Measurements from ENCODE around the gene TEAD4. TPM values are rescaled to one million over a fixed set of nuclear protein-coding genes. Genes with fewer than 3 reads are reported as not detected.
A peak's percentile ranks its signal among the peaks of the same experiment; 100 is the strongest.

TEAD4 gene
- total and polyA plus RNA-seq, 8 donors = 17.4 to 43.8 (median 29.5) TPM

DNA sequence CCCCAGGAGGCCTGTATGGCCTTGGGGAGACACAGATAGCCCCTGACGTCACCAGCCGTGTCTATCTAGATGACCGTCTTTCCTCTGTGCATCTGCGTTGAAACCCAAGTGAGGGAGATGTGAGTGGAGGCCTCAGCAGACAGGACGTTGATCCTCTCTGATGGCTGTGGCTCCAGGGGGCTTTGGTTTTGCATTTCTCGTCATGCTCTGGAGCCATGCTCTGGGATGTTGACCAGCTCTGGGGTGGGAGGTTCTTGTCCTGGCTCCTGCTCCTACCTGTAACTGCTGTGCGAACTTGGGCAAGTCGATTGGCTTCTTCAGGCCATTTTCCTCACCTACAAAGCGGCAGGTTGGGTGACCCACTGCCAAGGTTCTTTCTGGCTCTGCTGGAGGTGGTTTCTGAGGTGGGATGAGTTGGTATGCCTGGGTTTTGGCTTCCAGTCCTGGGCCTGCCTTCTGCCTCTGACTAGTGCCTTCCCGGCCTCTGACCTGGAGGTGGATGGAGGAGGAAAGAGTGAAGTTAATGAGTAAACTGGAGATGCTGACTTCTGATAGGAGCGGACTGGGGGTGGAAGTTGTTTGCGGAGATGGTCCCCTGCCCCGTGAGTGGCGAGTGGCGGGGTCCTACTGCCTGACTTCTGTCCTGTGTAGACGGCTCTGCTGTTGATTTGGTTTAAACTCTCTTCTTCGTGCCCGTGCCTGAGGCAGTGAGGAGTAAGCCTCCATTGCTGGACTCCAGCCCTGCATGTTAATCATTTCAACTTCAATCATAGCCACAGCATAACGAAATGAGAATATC is 126.3 kb downstream of the TEAD4 start:
- H3K27me3 ChIP-seq = no peaks in the 10 kb centered on the region
- TF ChIP-seq, protein P1, sequence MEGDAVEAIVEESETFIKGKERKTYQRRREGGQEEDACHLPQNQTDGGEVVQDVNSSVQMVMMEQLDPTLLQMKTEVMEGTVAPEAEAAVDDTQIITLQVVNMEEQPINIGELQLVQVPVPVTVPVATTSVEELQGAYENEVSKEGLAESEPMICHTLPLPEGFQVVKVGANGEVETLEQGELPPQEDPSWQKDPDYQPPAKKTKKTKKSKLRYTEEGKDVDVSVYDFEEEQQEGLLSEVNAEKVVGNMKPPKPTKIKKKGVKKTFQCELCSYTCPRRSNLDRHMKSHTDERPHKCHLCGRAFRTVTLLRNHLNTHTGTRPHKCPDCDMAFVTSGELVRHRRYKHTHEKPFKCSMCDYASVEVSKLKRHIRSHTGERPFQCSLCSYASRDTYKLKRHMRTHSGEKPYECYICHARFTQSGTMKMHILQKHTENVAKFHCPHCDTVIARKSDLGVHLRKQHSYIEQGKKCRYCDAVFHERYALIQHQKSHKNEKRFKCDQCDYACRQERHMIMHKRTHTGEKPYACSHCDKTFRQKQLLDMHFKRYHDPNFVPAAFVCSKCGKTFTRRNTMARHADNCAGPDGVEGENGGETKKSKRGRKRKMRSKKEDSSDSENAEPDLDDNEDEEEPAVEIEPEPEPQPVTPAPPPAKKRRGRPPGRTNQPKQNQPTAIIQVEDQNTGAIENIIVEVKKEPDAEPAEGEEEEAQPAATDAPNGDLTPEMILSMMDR (IDR thresholded peaks at IDR 0.05) = no peak
- FAIRE-seq (no peak), ATAC-seq (peak; percentile 26 to 65 (median 50)), DNase-seq (no peak)
- no peaks in the 10 kb centered on the region for H3K9me3 ChIP-seq
- peaks cover 0 to 4% (median 0%) of the 10 kb centered on the region in 3 donors for H3K4me1 ChIP-seq
- H3K36me3 ChIP-seq = no peaks in the 10 kb centered on the region
- intact Hi-C loops (cut with DNase I) = no loop called here
- peak overlapping the region in 3 of 4 donors; percentile 9 to 48 (median 16) for H3K27ac ChIP-seq
- WGBS, 2 donors = 55 to 68% methylated on average over 19 of the region's 19 CpGs
- no peak overlapping the region for H3K4me3 ChIP-seq

GRCh38 chr12:3086211-3086610 is 127.0 kb downstream of the TEAD4 start:
- intact Hi-C loops (cut with DNase I) = no loop called here
- H3K4me1 ChIP-seq = peaks cover 0 to 4% (median 0%) of the 10 kb centered on the region in 3 donors
- H3K9me3 ChIP-seq = no peaks in the 10 kb centered on the region
- no peaks in the 10 kb centered on the region for H3K27me3 ChIP-seq
- no peak for ATAC-seq
- no peak for FAIRE-seq
- no peaks in the 10 kb centered on the region for H3K36me3 ChIP-seq
- H3K27ac ChIP-seq = peak overlapping the region in 2 of 4 donors; percentile 9 to 48
- no peak overlapping the region for H3K4me3 ChIP-seq
- TF ChIP-seq, protein P1 (IDR thresholded peaks at IDR 0.05) = no peak
- WGBS, 2 donors = 62 to 73% methylated on average over 4 of the region's 4 CpGs
- no peak for DNase-seq

DNA sequence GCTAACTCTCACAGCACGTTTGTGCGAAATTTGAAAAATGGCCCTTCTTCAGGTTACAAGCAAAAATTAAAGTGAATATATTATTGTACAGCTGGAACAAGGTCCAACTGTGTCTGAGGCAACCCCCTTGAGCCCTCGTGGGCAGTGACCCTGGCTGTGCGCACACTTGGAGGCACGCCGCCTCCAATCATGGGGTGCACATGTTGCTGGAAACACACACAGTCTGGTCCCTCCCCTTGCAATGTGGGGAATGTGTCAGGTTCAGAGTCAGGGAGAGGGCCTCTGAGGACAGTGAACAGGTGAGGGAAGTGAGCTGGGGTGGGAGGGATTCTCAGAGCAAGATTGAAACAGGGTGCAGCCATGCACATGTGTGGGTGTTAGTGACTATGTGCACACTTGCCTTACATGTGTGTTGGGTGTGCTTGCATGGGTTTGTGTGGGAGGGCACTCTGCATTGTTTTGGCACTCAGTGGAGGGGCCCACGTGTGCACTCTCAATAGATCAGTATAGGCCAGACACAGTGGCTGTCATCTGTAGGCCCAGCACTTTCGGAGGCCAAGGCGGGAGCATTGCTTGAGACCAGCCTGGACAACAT is 127.6 kb downstream of the TEAD4 start:
- TF ChIP-seq, protein P1 (IDR thresholded peaks at IDR 0.05) = no peak
- intact Hi-C loops (cut with DNase I) = no loop called here
- DNase-seq = no peak
- Histone ChIP-seq H3K27me3 (no peaks in the 10 kb centered on the region), H3K4me3 (no peak overlapping the region), H3K27ac (no peak overlapping the region), H3K9me3 (no peaks in the 10 kb centered on the region), H3K36me3 (no peaks in the 10 kb centered on the region), H3K4me1 (peaks cover 0 to 4% (median 0%) of the 10 kb centered on the region in 3 donors)
- WGBS, 2 donors = 92 to 97% methylated on average over 9 of the region's 9 CpGs
- ATAC-seq = no peak
- FAIRE-seq = no peak

- no peak for FAIRE-seq
- Histone ChIP-seq H3K9me3 (no peaks in the 10 kb centered on the region), H3K27me3 (no peaks in the 10 kb centered on the region), H3K4me3 (no peak overlapping the region), H3K27ac (no peak overlapping the region), H3K4me1 (no peaks in the 10 kb centered on the region), H3K36me3 (no peaks in the 10 kb centered on the region)
- intact Hi-C loops (cut with DNase I) = no loop called here
- TF ChIP-seq, protein P1 (IDR thresholded peaks at IDR 0.05) = no peak
- DNase-seq = no peak
- WGBS, 2 donors = 85 to 94% methylated on average over 11 of the region's 11 CpGs
- no peak for ATAC-seq
Observed at GRCh38 chr12:3087758-3088650, 128.8 kb downstream of the TEAD4 start.
